PFSK-1 (cell line): Measurements from ENCODE around the gene ZFP1.

Source experiments
- POLR2AphosphoS5 ChIP-seq: IDR thresholded peaks from 2 replicates; pipeline ENCODE4 v1.6.1; 2012; ENCODE audit warnings: low read depth, mild to moderate bottlenecking, control low read depth, low read length, moderate library complexity
- REST ChIP-seq, 2 experiments: IDR thresholded peaks; 2 replicates each; pipeline versions ENCODE4 v1.6.1 to v1.8.0; 2011 to 2012; ENCODE audit warnings: low read depth in 2 of 2, low read length in 2 of 2, control low read depth in 1 of 2, inconsistent platforms in 1 of 2, mild to moderate bottlenecking in 1 of 2, moderate library complexity in 1 of 2; ENCODE audit not compliant: insufficient read depth in 1 of 2
- SIN3A ChIP-seq: IDR thresholded peaks from 2 replicates; pipeline ENCODE4 v1.6.1; 2012; ENCODE audit warnings: mild to moderate bottlenecking, low read length, moderate library complexity, borderline replicate concordance; ENCODE audit not compliant: insufficient read depth
- TAF1 ChIP-seq: IDR thresholded peaks from 2 replicates; pipeline ENCODE4 v1.6.1; 2012; ENCODE audit warnings: low read length, control low read depth, borderline replicate concordance; ENCODE audit not compliant: insufficient read depth

- TF ChIP-seq POLR2AphosphoS5 (no peak), TAF1 (no peak), REST (IDR thresholded peaks at IDR 0.05; ENCODE audit: insufficient read depth in 1 of 2, low read depth in 2 of 2, low read length in 2 of 2) (no peak), SIN3A (no peak)
Observed at GRCh38 chr16:75099738-75100602, 48.4 kb upstream of the ZFP1 start.
